Activated CD8-positive, alpha-beta memory T cell treated with anti-CD3 and anti-CD28 coated beads for 4 hours (primary cell): Measurements from ENCODE around the gene OR51G1.
"Not testable (repeated sequence)": the region's sequence is repeated elsewhere in the genome, so short reads cannot be mapped to it uniquely, and the experiment has no call there.

Source experiments
- DNase-seq, 2 donors: peaks; one replicate each; pipeline ENCODE4 v3.0.0-alpha.2; 2020; ENCODE audit warnings: low read depth in 2 of 2

The OR51G1 gene

GRCh38 chr11:4924239-4924638, at the start of gene OR51G1:
Gene OR51G1 (minus strand): TSS chr11:4924339. CDS start chr11:4924339, 0 bp downstream.
- no peak for DNase-seq

GRCh38 chr11:4962816-4963215, 38.7 kb upstream of the OR51G1 start:
- DNase-seq: no peak

- DNase-seq: no peak
Measured at GRCh38 chr11:4960877-4961276, 36.7 kb upstream of the OR51G1 start.

- no peak for DNase-seq
Measured at GRCh38 chr11:4957396-4957795, 33.3 kb upstream of the OR51G1 start.

- DNase-seq: not testable (repeated sequence)
Measured at GRCh38 chr11:4955613-4956012, 31.5 kb upstream of the OR51G1 start, which contains the start of gene OR51A2. Gene OR51A2 (minus strand): TSS chr11:4955713. CDS start chr11:4955713, 0 bp downstream.

GRCh38 chr11:4947505-4947904, 23.4 kb upstream of the OR51G1 start, which contains the start of gene OR51A4:
Gene OR51A4 (minus strand): TSS chr11:4947605. CDS start chr11:4947100, 505 bp downstream.
- DNase-seq: no peak

- no peak for DNase-seq
Measured at GRCh38 chr11:4936745-4937144, 12.6 kb upstream of the OR51G1 start.

- DNase-seq: no peak
Measured at GRCh38 chr11:4932751-4933150, 8.6 kb upstream of the OR51G1 start.

- DNase-seq: no peak
Measured at GRCh38 chr11:4926608-4927007, 2.5 kb upstream of the OR51G1 start.

- DNase-seq: no peak
Measured at GRCh38 chr11:4922304-4922703, 1.8 kb downstream of the OR51G1 start.

GRCh38 chr11:4921796-4922195, 2.3 kb downstream of the OR51G1 start:
- no peak for DNase-seq

GRCh38 chr11:4919250-4919649, 4.9 kb downstream of the OR51G1 start, which contains the start of gene OR51G2:
Gene OR51G2 (minus strand): TSS chr11:4919350. CDS start chr11:4915663, 3,687 bp downstream.
- no peak for DNase-seq

- no peak for DNase-seq
Measured at GRCh38 chr11:4916581-4916980, 7.6 kb downstream of the OR51G1 start.

GRCh38 chr11:4903484-4903883, 20.7 kb downstream of the OR51G1 start, which contains the start of gene OR51A7:
Gene OR51A7 (plus strand): TSS chr11:4903783. CDS start chr11:4907370, 3,587 bp downstream.
- no peak for DNase-seq

GRCh38 chr11:4891996-4892640, 32.0 kb downstream of the OR51G1 start:
- no peak for DNase-seq

GRCh38 chr11:4890279-4890678, 33.9 kb downstream of the OR51G1 start:
- DNase-seq: no peak

GRCh38 chr11:4887591-4887990, 36.5 kb downstream of the OR51G1 start:
- no peak for DNase-seq

- no peak for DNase-seq
Measured at GRCh38 chr11:4886186-4886585, 38.0 kb downstream of the OR51G1 start.

GRCh38 chr11:4884361-4884760, 39.8 kb downstream of the OR51G1 start:
- DNase-seq: no peak

- DNase-seq: no peak
Measured at GRCh38 chr11:4882543-4882942, 41.6 kb downstream of the OR51G1 start.

GRCh38 chr11:4881860-4882500, 42.2 kb downstream of the OR51G1 start, which contains the start of gene OR51T1:
Gene OR51T1 (plus strand): TSS chr11:4881900. CDS start chr11:4881900, 0 bp downstream.
- DNase-seq: no peak

- no peak for DNase-seq
Measured at GRCh38 chr11:4881188-4881587, 43.0 kb downstream of the OR51G1 start.
